ENCODE results near the gene EFCAB13.

EFCAB13 gene

GRCh38 chr17:47279062-47279801 is 44.5 kb upstream of the EFCAB13 start (continued):
- TF ChIP-seq REST (tag by site-specific recombination; IDR thresholded peaks at IDR 0.05) = no peak
- TF ChIP-seq ZNF23 (tag by site-specific recombination; IDR thresholded peaks at IDR 0.05; ENCODE audit: borderline replicate concordance) = no peak
- TF ChIP-seq, protein P1, sequence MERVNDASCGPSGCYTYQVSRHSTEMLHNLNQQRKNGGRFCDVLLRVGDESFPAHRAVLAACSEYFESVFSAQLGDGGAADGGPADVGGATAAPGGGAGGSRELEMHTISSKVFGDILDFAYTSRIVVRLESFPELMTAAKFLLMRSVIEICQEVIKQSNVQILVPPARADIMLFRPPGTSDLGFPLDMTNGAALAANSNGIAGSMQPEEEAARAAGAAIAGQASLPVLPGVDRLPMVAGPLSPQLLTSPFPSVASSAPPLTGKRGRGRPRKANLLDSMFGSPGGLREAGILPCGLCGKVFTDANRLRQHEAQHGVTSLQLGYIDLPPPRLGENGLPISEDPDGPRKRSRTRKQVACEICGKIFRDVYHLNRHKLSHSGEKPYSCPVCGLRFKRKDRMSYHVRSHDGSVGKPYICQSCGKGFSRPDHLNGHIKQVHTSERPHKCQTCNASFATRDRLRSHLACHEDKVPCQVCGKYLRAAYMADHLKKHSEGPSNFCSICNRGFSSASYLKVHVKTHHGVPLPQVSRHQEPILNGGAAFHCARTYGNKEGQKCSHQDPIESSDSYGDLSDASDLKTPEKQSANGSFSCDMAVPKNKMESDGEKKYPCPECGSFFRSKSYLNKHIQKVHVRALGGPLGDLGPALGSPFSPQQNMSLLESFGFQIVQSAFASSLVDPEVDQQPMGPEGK (tag by site-specific recombination; IDR thresholded peaks at IDR 0.05) = 0 out of 2 replicates have a peak, but pooled peaks have one; percentile 36
- TF ChIP-seq ZNF391 (tag by site-specific recombination; IDR thresholded peaks at IDR 0.05; ENCODE audit: borderline replicate concordance, low read depth) = no peak
- no peak for TF ChIP-seq ZNF791 (tag by site-specific recombination; IDR thresholded peaks at IDR 0.05)
- no peak for TF ChIP-seq ZNF26 (tag by site-specific recombination; IDR thresholded peaks at IDR 0.05)
- TF ChIP-seq ZNF132 (tag by site-specific recombination; IDR thresholded peaks at IDR 0.05; ENCODE audit: borderline replicate concordance) = no peak
- TF ChIP-seq SP7 (tag by site-specific recombination; IDR thresholded peaks at IDR 0.05) = peak; percentile 63
- no peak for TF ChIP-seq ZSCAN4 (tag by site-specific recombination; IDR thresholded peaks at IDR 0.05)
- peak; percentile 45; the same call in 1 of the 2 replicates for TF ChIP-seq PRDM1 (tag by site-specific recombination; IDR thresholded peaks at IDR 0.05)
- TF ChIP-seq, protein P2, sequence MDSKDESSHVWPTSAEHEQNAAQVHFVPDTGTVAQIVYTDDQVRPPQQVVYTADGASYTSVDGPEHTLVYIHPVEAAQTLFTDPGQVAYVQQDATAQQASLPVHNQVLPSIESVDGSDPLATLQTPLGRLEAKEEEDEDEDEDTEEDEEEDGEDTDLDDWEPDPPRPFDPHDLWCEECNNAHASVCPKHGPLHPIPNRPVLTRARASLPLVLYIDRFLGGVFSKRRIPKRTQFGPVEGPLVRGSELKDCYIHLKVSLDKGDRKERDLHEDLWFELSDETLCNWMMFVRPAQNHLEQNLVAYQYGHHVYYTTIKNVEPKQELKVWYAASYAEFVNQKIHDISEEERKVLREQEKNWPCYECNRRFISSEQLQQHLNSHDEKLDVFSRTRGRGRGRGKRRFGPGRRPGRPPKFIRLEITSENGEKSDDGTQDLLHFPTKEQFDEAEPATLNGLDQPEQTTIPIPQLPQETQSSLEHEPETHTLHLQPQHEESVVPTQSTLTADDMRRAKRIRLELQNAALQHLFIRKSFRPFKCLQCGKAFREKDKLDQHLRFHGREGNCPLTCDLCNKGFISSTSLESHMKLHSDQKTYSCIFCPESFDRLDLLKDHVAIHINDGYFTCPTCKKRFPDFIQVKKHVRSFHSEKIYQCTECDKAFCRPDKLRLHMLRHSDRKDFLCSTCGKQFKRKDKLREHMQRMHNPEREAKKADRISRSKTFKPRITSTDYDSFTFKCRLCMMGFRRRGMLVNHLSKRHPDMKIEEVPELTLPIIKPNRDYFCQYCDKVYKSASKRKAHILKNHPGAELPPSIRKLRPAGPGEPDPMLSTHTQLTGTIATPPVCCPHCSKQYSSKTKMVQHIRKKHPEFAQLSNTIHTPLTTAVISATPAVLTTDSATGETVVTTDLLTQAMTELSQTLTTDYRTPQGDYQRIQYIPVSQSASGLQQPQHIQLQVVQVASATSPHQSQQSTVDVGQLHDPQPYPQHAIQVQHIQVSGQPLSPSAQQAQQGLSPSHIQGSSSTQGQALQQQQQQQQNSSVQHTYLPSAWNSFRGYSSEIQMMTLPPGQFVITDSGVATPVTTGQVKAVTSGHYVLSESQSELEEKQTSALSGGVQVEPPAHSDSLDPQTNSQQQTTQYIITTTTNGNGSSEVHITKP (tag by site-specific recombination; IDR thresholded peaks at IDR 0.05) = peak; percentile 51; the same call in 1 of the 2 replicates
- no peak for TF ChIP-seq ZSCAN30 (tag by site-specific recombination; IDR thresholded peaks at IDR 0.05)
- peak; percentile 70; the same call in 1 of the 2 replicates for TF ChIP-seq ZBTB20 (tag by site-specific recombination; IDR thresholded peaks at IDR 0.05)
- no peak for TF ChIP-seq ZNF521 (tag by site-specific recombination; IDR thresholded peaks at IDR 0.05)
- TF ChIP-seq, protein P3, sequence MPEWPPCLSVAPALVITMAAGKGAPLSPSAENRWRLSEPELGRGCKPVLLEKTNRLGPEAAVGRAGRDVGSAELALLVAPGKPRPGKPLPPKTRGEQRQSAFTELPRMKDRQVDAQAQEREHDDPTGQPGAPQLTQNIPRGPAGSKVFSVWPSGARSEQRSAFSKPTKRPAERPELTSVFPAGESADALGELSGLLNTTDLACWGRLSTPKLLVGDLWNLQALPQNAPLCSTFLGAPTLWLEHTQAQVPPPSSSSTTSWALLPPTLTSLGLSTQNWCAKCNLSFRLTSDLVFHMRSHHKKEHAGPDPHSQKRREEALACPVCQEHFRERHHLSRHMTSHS (tag by site-specific recombination; IDR thresholded peaks at IDR 0.05) = no peak
- no peak for TF ChIP-seq ZNF560 (tag by site-specific recombination; IDR thresholded peaks at IDR 0.05; ENCODE audit: borderline replicate concordance)
- TF ChIP-seq ZNF155 (tag by site-specific recombination; IDR thresholded peaks at IDR 0.05) = no peak
- TF ChIP-seq ZEB2 (tag by site-specific recombination; IDR thresholded peaks at IDR 0.05) = peak; percentile 61
- no peak for TF ChIP-seq ZNF223 (tag by site-specific recombination; IDR thresholded peaks at IDR 0.05)
- peak; percentile 48; the same call in 1 of the 2 replicates for TF ChIP-seq ZNF341 (tag by site-specific recombination; IDR thresholded peaks at IDR 0.05; ENCODE audit: low read depth)
- TF ChIP-seq, protein P4, sequence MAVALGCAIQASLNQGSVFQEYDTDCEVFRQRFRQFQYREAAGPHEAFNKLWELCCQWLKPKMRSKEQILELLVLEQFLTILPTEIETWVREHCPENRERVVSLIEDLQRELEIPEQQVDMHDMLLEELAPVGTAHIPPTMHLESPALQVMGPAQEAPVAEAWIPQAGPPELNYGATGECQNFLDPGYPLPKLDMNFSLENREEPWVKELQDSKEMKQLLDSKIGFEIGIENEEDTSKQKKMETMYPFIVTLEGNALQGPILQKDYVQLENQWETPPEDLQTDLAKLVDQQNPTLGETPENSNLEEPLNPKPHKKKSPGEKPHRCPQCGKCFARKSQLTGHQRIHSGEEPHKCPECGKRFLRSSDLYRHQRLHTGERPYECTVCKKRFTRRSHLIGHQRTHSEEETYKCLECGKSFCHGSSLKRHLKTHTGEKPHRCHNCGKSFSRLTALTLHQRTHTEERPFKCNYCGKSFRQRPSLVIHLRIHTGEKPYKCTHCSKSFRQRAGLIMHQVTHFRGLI (tag by site-specific recombination; IDR thresholded peaks at IDR 0.05) = no peak
- TF ChIP-seq ZNF366 (tag by site-specific recombination; conservative IDR thresholded peaks at IDR 0.05) = peak; percentile 61; the same call in 1 of the 2 replicates

Data from HEK293 (cell line).